ENCODE results near the gene CAMTA1.

GRCh38 chr1:7376676-7377075 is 591.4 kb downstream of the CAMTA1 start:
- no peak for TF ChIP-seq CTCF (IDR thresholded peaks at IDR 0.05 in 2 of 3, conservative IDR thresholded peaks at IDR 0.05 in 1 of 3; ENCODE audit: insufficient read depth in 2 of 3, low read depth in 1 of 3, low read length in 3 of 3)
- no peak for TF ChIP-seq MTA3 (IDR thresholded peaks at IDR 0.05; ENCODE audit: borderline replicate concordance)
- no peak for TF ChIP-seq RBBP5 (IDR thresholded peaks at IDR 0.05; ENCODE audit: borderline replicate concordance, insufficient read depth, low read length, poor library complexity, severe bottlenecking)
- no peak for TF ChIP-seq RBFOX2 (IDR thresholded peaks at IDR 0.05; ENCODE audit: low read depth, low read length)
- TF ChIP-seq ATF6 (CRISPR knock-in tag; IDR thresholded peaks at IDR 0.05) = no peak
- no peak for TF ChIP-seq SETDB1 (IDR thresholded peaks at IDR 0.05; ENCODE audit: low read length)
- no peak for TF ChIP-seq MAX (CRISPR knock-in tag; IDR thresholded peaks at IDR 0.05)
